Activated naive CD8-positive, alpha-beta T cell treated with anti-CD3 and anti-CD28 coated beads, Interleukin-2, amount 10 ng/mL, durations not matched to agents 7 days and 5 days (primary cell): ENCODE data around the gene RIC8B. TPM values are rescaled to one million over a fixed set of nuclear protein-coding genes. Genes with fewer than 3 reads are reported as not detected.

ENCODE experiments used
- ATAC-seq: fragments of 150-1000 bp; cut with Tn5 transposase; one replicate; pipeline ENCODE4 v1.10.0; 2021; ENCODE audit warnings: low read depth, moderate library complexity
- POLR2A ChIA-PET: fragments of 350-600 bp; sonication (Branson Sonifier 250); formaldehyde crosslinking; loops from one replicate; lab custom pipeline; 2021; ENCODE audit warnings: antibody characterized with exemption; lab: Charles Lee
- DNase-seq: peaks from one replicate; pipeline ENCODE4 v3.0.0; 2021
- H3K27ac Mint-ChIP-seq: one replicate; pipeline ENCODE4 v1.8.0; 2022; ENCODE audit warnings: mild to moderate bottlenecking, mixed read lengths
- H3K27me3 Mint-ChIP-seq: one replicate; pipeline ENCODE4 v1.8.0; 2022; ENCODE audit warnings: mild to moderate bottlenecking, moderate library complexity, mixed read lengths
- H3K36me3 Mint-ChIP-seq: one replicate; pipeline ENCODE4 v1.8.0; 2021; ENCODE audit warnings: mild to moderate bottlenecking, mixed read lengths
- H3K4me1 Mint-ChIP-seq: one replicate; pipeline ENCODE4 v1.8.0; 2021; ENCODE audit warnings: mixed read lengths
- H3K4me3 Mint-ChIP-seq: one replicate; pipeline ENCODE4 v1.8.0; 2022; ENCODE audit warnings: mild to moderate bottlenecking, moderate library complexity, mixed read lengths
- H3K9me3 Mint-ChIP-seq: one replicate; pipeline ENCODE4 v1.8.0; 2021; ENCODE audit warnings: mixed read lengths
- total RNA-seq, 2 experiments: library from RNA; stranded (reverse); gene quantifications; one replicate each; pipeline ENCODE4 v1.2.3, GENCODE V29; 2021

The RIC8B gene
- total RNA-seq, 2 experiments from 2014 or later, result 14.3 to 15.1 TPM

DNA sequence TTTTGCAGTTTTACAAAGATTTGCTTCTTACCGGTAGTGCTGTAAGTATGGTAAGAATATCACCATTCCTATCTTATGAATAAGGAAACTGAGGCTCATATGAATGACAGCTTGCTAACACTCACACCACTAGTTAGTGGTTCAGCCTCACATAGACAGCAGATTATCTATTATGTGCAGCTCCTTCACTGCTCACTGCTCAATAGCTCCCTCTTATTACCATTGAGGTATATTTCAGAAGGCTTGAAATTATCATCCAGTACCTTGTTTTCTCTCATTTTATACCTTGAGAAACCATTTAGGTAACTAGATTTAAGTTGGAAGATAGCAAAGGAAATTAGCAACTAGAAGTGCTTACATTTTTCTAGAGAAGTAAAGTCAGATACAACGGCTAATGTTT is 15.5 kb downstream of the RIC8B start:
- no peak for DNase-seq
- ATAC-seq, result no peak
- POLR2A ChIA-PET, result no interaction called here
- Mint-ChIP-seq H3K27me3 (no peaks in the 10 kb centered on the region), H3K9me3 (no peaks in the 10 kb centered on the region), H3K4me1 (no peaks in the 10 kb centered on the region), H3K27ac (no peak overlapping the region), H3K4me3 (no peak overlapping the region), H3K36me3 (peaks cover 51% of the 10 kb centered on the region)

GRCh38 chr12:106791531-106791930 is 17.0 kb downstream of the RIC8B start:
- peaks cover 42% of the 10 kb centered on the region for H3K36me3 Mint-ChIP-seq
- no peak overlapping the region for H3K27ac Mint-ChIP-seq
- H3K4me3 Mint-ChIP-seq, result no peak overlapping the region
- POLR2A ChIA-PET, result no interaction called here
- no peaks in the 10 kb centered on the region for H3K9me3 Mint-ChIP-seq
- no peak for DNase-seq
- ATAC-seq, result no peak
- H3K4me1 Mint-ChIP-seq, result no peaks in the 10 kb centered on the region
- H3K27me3 Mint-ChIP-seq, result no peaks in the 10 kb centered on the region

DNA sequence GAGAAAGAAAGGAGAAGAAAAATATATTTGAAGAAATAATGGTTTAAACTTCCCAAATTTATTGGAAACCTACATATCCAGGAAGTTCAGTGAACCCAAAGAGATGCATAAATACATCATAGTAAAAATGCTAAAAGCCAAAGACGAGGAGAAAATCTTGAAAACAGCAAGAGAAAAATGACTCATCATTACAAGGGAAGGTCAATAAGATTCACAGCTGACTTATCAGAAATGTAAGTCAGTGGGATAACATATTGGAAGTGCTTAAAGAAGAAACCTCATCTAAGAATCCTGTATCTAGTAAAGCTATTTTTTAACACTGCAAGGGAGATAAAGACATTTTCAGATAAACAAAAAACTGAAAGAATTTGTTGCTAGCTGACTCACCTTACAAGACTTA is 19.9 kb downstream of the RIC8B start:
- ATAC-seq, result no peak

DNA sequence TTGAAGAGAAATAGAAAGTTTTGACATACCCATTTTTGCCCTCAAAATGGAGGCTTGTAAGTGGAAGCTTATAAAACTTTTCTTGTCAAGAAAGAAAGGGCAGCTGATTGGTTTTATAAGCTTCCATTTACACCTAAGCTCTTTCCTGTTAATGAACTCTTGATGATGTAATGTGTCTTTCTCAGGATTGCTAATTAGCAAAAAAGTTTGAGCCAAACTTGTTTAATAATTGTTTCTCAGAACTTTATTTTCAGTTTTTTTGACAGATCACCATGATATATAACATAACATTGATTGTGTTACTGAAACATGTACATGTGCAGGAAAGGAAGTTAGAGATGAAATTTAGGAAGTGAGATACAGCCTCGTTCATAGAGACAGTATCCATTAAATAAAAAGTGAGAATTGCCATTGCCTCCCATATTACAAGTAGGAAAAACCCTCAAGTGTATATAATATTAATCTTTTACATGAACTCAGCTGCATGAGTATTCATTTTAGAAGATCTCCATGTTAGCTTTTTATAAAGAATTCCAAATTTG is 26.8 kb downstream of the RIC8B start:
- peaks cover 3% of the 10 kb centered on the region for H3K4me1 Mint-ChIP-seq
- peaks cover 22% of the 10 kb centered on the region for H3K36me3 Mint-ChIP-seq
- no peaks in the 10 kb centered on the region for H3K9me3 Mint-ChIP-seq
- H3K27me3 Mint-ChIP-seq, result no peaks in the 10 kb centered on the region
- no peak overlapping the region for H3K4me3 Mint-ChIP-seq
- DNase-seq (no peak), ATAC-seq (no peak)
- no peak overlapping the region for H3K27ac Mint-ChIP-seq
- POLR2A ChIA-PET, result no interaction called here

More for the DNA sequence above, 19.9 kb downstream of the RIC8B start:
- POLR2A ChIA-PET, result no interaction called here
- H3K27ac Mint-ChIP-seq, result no peak overlapping the region
- H3K4me3 Mint-ChIP-seq, result no peak overlapping the region
- peaks cover 28% of the 10 kb centered on the region for H3K36me3 Mint-ChIP-seq
- H3K4me1 Mint-ChIP-seq, result no peaks in the 10 kb centered on the region
- no peaks in the 10 kb centered on the region for H3K9me3 Mint-ChIP-seq
- H3K27me3 Mint-ChIP-seq, result no peaks in the 10 kb centered on the region
- DNase-seq, result no peak

GRCh38 chr12:106801830-106802533 is 27.5 kb downstream of the RIC8B start:
- Mint-ChIP-seq H3K4me1 (peaks cover 3% of the 10 kb centered on the region), H3K27me3 (no peaks in the 10 kb centered on the region), H3K36me3 (peaks cover 23% of the 10 kb centered on the region), H3K4me3 (no peak overlapping the region), H3K9me3 (no peaks in the 10 kb centered on the region), H3K27ac (no peak overlapping the region)
- POLR2A ChIA-PET, result no interaction called here
- ATAC-seq (no peak), DNase-seq (no peak)

- ATAC-seq (no peak), DNase-seq (no peak)
- Mint-ChIP-seq H3K27ac (no peak overlapping the region), H3K27me3 (no peaks in the 10 kb centered on the region), H3K9me3 (no peaks in the 10 kb centered on the region), H3K4me1 (peaks cover 3% of the 10 kb centered on the region), H3K36me3 (peaks cover 21% of the 10 kb centered on the region), H3K4me3 (no peak overlapping the region)
- POLR2A ChIA-PET, result interaction anchor here (0.6 kb wide), 1 partner anchor 1429 kb away, joined by 5 read pairs; no protein-coding TSS in a partner anchor
Measured at GRCh38 chr12:106804668-106805067, 30.2 kb downstream of the RIC8B start.

- peaks cover 18% of the 10 kb centered on the region for H3K36me3 Mint-ChIP-seq
Measured at GRCh38 chr12:106814714-106815113, 40.2 kb downstream of the RIC8B start.

DNA sequence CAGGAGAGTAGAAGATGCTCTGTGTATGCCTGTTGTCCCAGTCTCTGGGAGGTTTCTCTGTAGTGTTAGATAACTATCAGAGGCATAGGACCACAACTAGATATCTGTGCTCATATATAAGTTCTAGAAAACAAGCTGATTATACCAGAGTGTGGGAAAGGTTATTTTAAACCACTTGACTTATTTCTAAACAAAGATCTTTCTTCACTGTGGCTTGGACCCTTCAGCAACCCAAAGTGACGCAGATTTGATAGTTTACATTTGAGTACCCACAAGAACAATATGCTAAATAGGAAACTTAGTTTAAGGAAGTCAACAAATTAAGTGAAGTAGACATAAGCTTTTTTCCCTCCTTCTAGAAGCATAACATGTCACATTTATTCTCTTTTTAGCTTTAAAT is 41.3 kb downstream of the RIC8B start:
- Mint-ChIP-seq H3K4me1 (no peaks in the 10 kb centered on the region), H3K4me3 (no peak overlapping the region), H3K9me3 (no peaks in the 10 kb centered on the region), H3K27ac (no peak overlapping the region), H3K36me3 (peaks cover 18% of the 10 kb centered on the region), H3K27me3 (no peaks in the 10 kb centered on the region)
- DNase-seq (no peak), ATAC-seq (no peak)
- POLR2A ChIA-PET, result no interaction called here

More at GRCh38 chr12:106814714-106815113, 40.2 kb downstream of the RIC8B start:
- Mint-ChIP-seq H3K4me1 (no peaks in the 10 kb centered on the region), H3K27me3 (no peaks in the 10 kb centered on the region), H3K4me3 (no peak overlapping the region), H3K9me3 (no peaks in the 10 kb centered on the region), H3K27ac (no peak overlapping the region)
- ATAC-seq (no peak), DNase-seq (no peak)
- POLR2A ChIA-PET, result no interaction called here

GRCh38 chr12:106816231-106816630 is 41.7 kb downstream of the RIC8B start:
- ATAC-seq (no peak), DNase-seq (no peak)
- Mint-ChIP-seq H3K27me3 (no peaks in the 10 kb centered on the region), H3K36me3 (peaks cover 18% of the 10 kb centered on the region), H3K4me3 (no peak overlapping the region), H3K9me3 (no peaks in the 10 kb centered on the region), H3K27ac (no peak overlapping the region), H3K4me1 (no peaks in the 10 kb centered on the region)
- POLR2A ChIA-PET, result no interaction called here

- H3K36me3 Mint-ChIP-seq, result peaks cover 22% of the 10 kb centered on the region
- H3K27me3 Mint-ChIP-seq, result no peaks in the 10 kb centered on the region
- DNase-seq (no peak), ATAC-seq (no peak)
- no peak overlapping the region for H3K4me3 Mint-ChIP-seq
- H3K4me1 Mint-ChIP-seq, result no peaks in the 10 kb centered on the region
- POLR2A ChIA-PET, result no interaction called here
- H3K27ac Mint-ChIP-seq, result no peak overlapping the region
- H3K9me3 Mint-ChIP-seq, result no peaks in the 10 kb centered on the region
Measured at GRCh38 chr12:106819991-106820390, 45.5 kb downstream of the RIC8B start.

GRCh38 chr12:106831699-106832098 is 57.2 kb downstream of the RIC8B start:
- Mint-ChIP-seq H3K36me3 (peaks cover 19% of the 10 kb centered on the region), H3K4me1 (no peaks in the 10 kb centered on the region), H3K9me3 (no peaks in the 10 kb centered on the region), H3K27ac (no peak overlapping the region), H3K4me3 (no peak overlapping the region), H3K27me3 (no peaks in the 10 kb centered on the region)
- DNase-seq, result no peak
- no peak for ATAC-seq
- POLR2A ChIA-PET, result no interaction called here

- Mint-ChIP-seq H3K4me3 (no peak overlapping the region), H3K27me3 (no peaks in the 10 kb centered on the region), H3K36me3 (peaks cover 13% of the 10 kb centered on the region), H3K4me1 (peaks cover 11% of the 10 kb centered on the region), H3K9me3 (no peaks in the 10 kb centered on the region), H3K27ac (no peak overlapping the region)
- POLR2A ChIA-PET, result no interaction called here
- DNase-seq, result no peak
- ATAC-seq, result no peak
Measured at GRCh38 chr12:106837782-106838181, 63.3 kb downstream of the RIC8B start.

DNA sequence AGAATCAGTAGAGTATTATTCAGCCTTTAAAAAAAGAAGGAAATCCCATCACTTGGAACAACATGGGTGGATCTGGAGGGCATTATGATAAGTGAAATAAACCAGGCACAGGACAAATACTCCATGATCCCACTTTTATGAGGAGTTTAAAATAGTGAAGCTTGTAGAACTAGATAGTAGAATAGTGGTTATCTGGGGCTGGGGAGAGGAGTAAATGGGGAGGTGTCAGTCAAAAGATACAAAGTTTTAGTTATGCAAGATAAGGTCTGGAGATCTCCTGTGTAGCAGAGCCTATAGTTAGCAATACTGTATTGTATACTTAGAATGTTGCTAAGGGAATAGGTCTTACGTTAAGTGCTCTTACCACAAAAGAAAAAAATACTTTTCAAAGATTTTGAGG is 64.9 kb downstream of the RIC8B start:
- Mint-ChIP-seq H3K4me1 (peaks cover 11% of the 10 kb centered on the region), H3K27ac (no peak overlapping the region), H3K9me3 (no peaks in the 10 kb centered on the region), H3K36me3 (peaks cover 12% of the 10 kb centered on the region), H3K4me3 (no peak overlapping the region), H3K27me3 (no peaks in the 10 kb centered on the region)
- POLR2A ChIA-PET, result no interaction called here
- DNase-seq (no peak), ATAC-seq (no peak)

- H3K36me3 Mint-ChIP-seq, result peaks cover 8% of the 10 kb centered on the region
- no peaks in the 10 kb centered on the region for H3K27me3 Mint-ChIP-seq
- ATAC-seq, result no peak
- H3K27ac Mint-ChIP-seq, result peak overlapping the region; percentile 4
- POLR2A ChIA-PET, result no interaction called here
- no peak overlapping the region for H3K4me3 Mint-ChIP-seq
- H3K9me3 Mint-ChIP-seq, result no peaks in the 10 kb centered on the region
- peaks cover 11% of the 10 kb centered on the region for H3K4me1 Mint-ChIP-seq
- no peak for DNase-seq
Measured at GRCh38 chr12:106840243-106840642, 65.8 kb downstream of the RIC8B start.
